Right cardiac atrium (tissue), 5 donors: ENCODE measurements around the gene TMEM117. TPM values are rescaled to one million over a fixed set of nuclear protein-coding genes. Genes with fewer than 3 reads are reported as not detected.
A peak's percentile ranks its signal among the peaks of the same experiment; 100 is the strongest.

Source experiments
- ATAC-seq, 2 donors: fragments of 200-7000 bp; cut with Tn5 transposase; one replicate each; pipeline versions ENCODE4 v1.8.0 to v1.9.1; 2020; ENCODE audit warnings: moderate library complexity in 2 of 2, mild to moderate bottlenecking in 1 of 2
- DNase-seq, 3 donors: peaks; one replicate each; pipeline ENCODE4 v3.0.0-alpha.2; 2020
- H3K27ac ChIP-seq: one replicate; pipeline ENCODE4 v1.5.1; 2013; ENCODE audit warnings: mild to moderate bottlenecking, low read length, control low read depth, moderate library complexity
- H3K27me3 ChIP-seq: one replicate; pipeline ENCODE4 v1.6.1; 2013; ENCODE audit not compliant: control insufficient read depth, insufficient read depth
- H3K4me1 ChIP-seq: one replicate; pipeline ENCODE4 v1.6.1; 2013; ENCODE audit warnings: low read length; ENCODE audit not compliant: control insufficient read depth, insufficient read depth
- H3K4me3 ChIP-seq: one replicate; pipeline ENCODE4 v1.5.1; 2013; ENCODE audit warnings: low read length, control low read depth
- H3K9me3 ChIP-seq: one replicate; pipeline ENCODE4 v1.6.1; 2013; ENCODE audit warnings: low read length; ENCODE audit not compliant: control insufficient read depth
- WGBS: extraction: QIAGEN DNeasy Blood & Tissue Kit; methylation state at CpG from one replicate; pipeline ENCODE4 v1.1.7; 2013; 5-methylcytosine and 5-hydroxymethylcytosine counted together
- intact Hi-C, 4 donors: fragments of 100-400 bp; cut with DNase I; formaldehyde crosslinking; loops; one replicate each; pipeline versions ENCODE4 v1.11.0 to v1.14.0; 2022 to 2023
- polyA plus RNA-seq: library from polyadenylated mRNA; stranded (reverse); fragments of 200-250 nt; gene quantifications from one replicate; pipeline ENCODE4 v1.2.3, GENCODE V29; 2013
- total RNA-seq, 4 donors: library from RNA; stranded (reverse); fragmentation: NEBNext Ultra II Directional; extraction: Animal tissue kit (Norgen Biotek cat#: 25700); gene quantifications; one replicate each; pipeline ENCODE4 v1.2.1, GENCODE V29; 2021
- donor health status: healthy with polysubstance abuse.
- donor health status: DM: no; HTN: yes; CAD: no.
- donor health status: DM: no; HTN: no; CAD: no.
- donor health status: DM: no; HTN: yes; CAD: no; lungs with severe emphysema.
- donor health status: DM: yes; HTN: yes; CAD: no.

Gene TMEM117
- total and polyA plus RNA-seq, 5 donors, result 8.0 to 13.0 (median 11.7) TPM

GRCh38 chr12:44299524-44299923 lies 463.6 kb downstream of the TMEM117 start:
- no peak overlapping the region for H3K4me3 ChIP-seq
- ATAC-seq, result no peak
- H3K27me3 ChIP-seq, result no peaks in the 10 kb centered on the region
- intact Hi-C loops, result no loop called here
- no peak overlapping the region for H3K27ac ChIP-seq
- H3K9me3 ChIP-seq, result peaks cover 4% of the 10 kb centered on the region
- no peak for DNase-seq
- no peaks in the 10 kb centered on the region for H3K4me1 ChIP-seq
- WGBS, result 62% methylated on average over 3 of the region's 3 CpGs

GRCh38 chr12:44307506-44308168 lies 471.8 kb downstream of the TMEM117 start:
- Histone ChIP-seq H3K4me1 (no peaks in the 10 kb centered on the region), H3K4me3 (no peak overlapping the region), H3K27me3 (no peaks in the 10 kb centered on the region), H3K27ac (no peak overlapping the region), H3K9me3 (peaks cover 2% of the 10 kb centered on the region)
- intact Hi-C loops, result no loop called here
- 60% methylated on average over 7 of the region's 7 CpGs for WGBS
- DNase-seq (no peak), ATAC-seq (no peak)

- no peaks in the 10 kb centered on the region for H3K9me3 ChIP-seq
- H3K4me1 ChIP-seq, result no peaks in the 10 kb centered on the region
- DNase-seq (no peak), ATAC-seq (no peak)
- no peak overlapping the region for H3K27ac ChIP-seq
- H3K27me3 ChIP-seq, result no peaks in the 10 kb centered on the region
- H3K4me3 ChIP-seq, result no peak overlapping the region
- intact Hi-C loops, result no loop called here
Measured at GRCh38 chr12:44313188-44313587, 477.3 kb downstream of the TMEM117 start.

GRCh38 chr12:44314007-44314500 lies 478.2 kb downstream of the TMEM117 start:
- no peak overlapping the region for H3K27ac ChIP-seq
- 76% methylated on average over 1 of the region's 1 CpG for WGBS
- no peaks in the 10 kb centered on the region for H3K9me3 ChIP-seq
- no peaks in the 10 kb centered on the region for H3K4me1 ChIP-seq
- no peaks in the 10 kb centered on the region for H3K27me3 ChIP-seq
- intact Hi-C loops, result no loop called here
- DNase-seq, result no peak
- no peak for ATAC-seq
- no peak overlapping the region for H3K4me3 ChIP-seq

- H3K9me3 ChIP-seq, result no peaks in the 10 kb centered on the region
- H3K4me1 ChIP-seq, result no peaks in the 10 kb centered on the region
- no peaks in the 10 kb centered on the region for H3K27me3 ChIP-seq
- no peak overlapping the region for H3K27ac ChIP-seq
- ATAC-seq, result peak in 1 of 2 donors; percentile 60
- 75% methylated on average over 7 of the region's 7 CpGs for WGBS
- intact Hi-C loops, result no loop called here
- peak in 1 of 3 donors; percentile 12 for DNase-seq
- H3K4me3 ChIP-seq, result no peak overlapping the region
Measured at GRCh38 chr12:44317651-44318126, 481.8 kb downstream of the TMEM117 start.

- no peaks in the 10 kb centered on the region for H3K27me3 ChIP-seq
- ATAC-seq (no peak), DNase-seq (no peak)
- intact Hi-C loops, result no loop called here
- no peaks in the 10 kb centered on the region for H3K9me3 ChIP-seq
- H3K4me3 ChIP-seq, result no peak overlapping the region
- no peaks in the 10 kb centered on the region for H3K4me1 ChIP-seq
- no peak overlapping the region for H3K27ac ChIP-seq
Measured at GRCh38 chr12:44331269-44331668, 495.4 kb downstream of the TMEM117 start.

GRCh38 chr12:44334347-44334746 lies 498.5 kb downstream of the TMEM117 start:
- Histone ChIP-seq H3K9me3 (no peaks in the 10 kb centered on the region), H3K4me1 (no peaks in the 10 kb centered on the region), H3K27me3 (no peaks in the 10 kb centered on the region), H3K27ac (no peak overlapping the region), H3K4me3 (no peak overlapping the region)
- ATAC-seq, result no peak
- no peak for DNase-seq
- intact Hi-C loops, result no loop called here
- WGBS, result 85% methylated on average over 5 of the region's 5 CpGs

- ATAC-seq, result no peak
- DNase-seq, result no peak
- intact Hi-C loops, result no loop called here
Measured at GRCh38 chr12:44335030-44335429, 499.1 kb downstream of the TMEM117 start.

GRCh38 chr12:44336577-44336976 lies 500.7 kb downstream of the TMEM117 start:
- Histone ChIP-seq H3K4me1 (no peaks in the 10 kb centered on the region), H3K27ac (no peak overlapping the region), H3K9me3 (no peaks in the 10 kb centered on the region), H3K27me3 (no peaks in the 10 kb centered on the region), H3K4me3 (no peak overlapping the region)
- no peak for ATAC-seq
- DNase-seq, result no peak
- intact Hi-C loops, result no loop called here
- WGBS, result 93% methylated on average over 2 of the region's 2 CpGs

More at GRCh38 chr12:44335030-44335429, 499.1 kb downstream of the TMEM117 start:
- Histone ChIP-seq H3K27me3 (no peaks in the 10 kb centered on the region), H3K9me3 (no peaks in the 10 kb centered on the region), H3K4me1 (no peaks in the 10 kb centered on the region), H3K27ac (no peak overlapping the region), H3K4me3 (no peak overlapping the region)

- Histone ChIP-seq H3K4me3 (no peak overlapping the region), H3K27me3 (no peaks in the 10 kb centered on the region), H3K9me3 (no peaks in the 10 kb centered on the region), H3K27ac (no peak overlapping the region), H3K4me1 (no peaks in the 10 kb centered on the region)
- intact Hi-C loops, result no loop called here
- no peak for DNase-seq
- no peak for ATAC-seq
Measured at GRCh38 chr12:44342371-44342770, 506.5 kb downstream of the TMEM117 start.

GRCh38 chr12:44347145-44347544 lies 511.3 kb downstream of the TMEM117 start:
- ATAC-seq (no peak), DNase-seq (no peak)
- H3K27me3 ChIP-seq, result no peaks in the 10 kb centered on the region
- no peak overlapping the region for H3K4me3 ChIP-seq
- H3K4me1 ChIP-seq, result no peaks in the 10 kb centered on the region
- intact Hi-C loops, result no loop called here
- H3K27ac ChIP-seq, result no peak overlapping the region
- H3K9me3 ChIP-seq, result no peaks in the 10 kb centered on the region

- no peaks in the 10 kb centered on the region for H3K4me1 ChIP-seq
- ATAC-seq (no peak), DNase-seq (no peak)
- intact Hi-C loops, result no loop called here
- WGBS, result 95% methylated on average over 2 of the region's 2 CpGs
- H3K4me3 ChIP-seq, result no peak overlapping the region
- no peaks in the 10 kb centered on the region for H3K9me3 ChIP-seq
- no peaks in the 10 kb centered on the region for H3K27me3 ChIP-seq
- no peak overlapping the region for H3K27ac ChIP-seq
Measured at GRCh38 chr12:44357494-44357893, 521.6 kb downstream of the TMEM117 start.
